ENCODE data around the gene NINL. TPM values are rescaled to one million over a fixed set of nuclear protein-coding genes. Genes with fewer than 3 reads are reported as not detected.

Gene NINL
- total and polyA plus RNA-seq, 2 of the 8 experiments (the other 6 are each of a cell fraction or from before 2014, with no cell fraction given), result 15.3 to 30.0 TPM

DNA sequence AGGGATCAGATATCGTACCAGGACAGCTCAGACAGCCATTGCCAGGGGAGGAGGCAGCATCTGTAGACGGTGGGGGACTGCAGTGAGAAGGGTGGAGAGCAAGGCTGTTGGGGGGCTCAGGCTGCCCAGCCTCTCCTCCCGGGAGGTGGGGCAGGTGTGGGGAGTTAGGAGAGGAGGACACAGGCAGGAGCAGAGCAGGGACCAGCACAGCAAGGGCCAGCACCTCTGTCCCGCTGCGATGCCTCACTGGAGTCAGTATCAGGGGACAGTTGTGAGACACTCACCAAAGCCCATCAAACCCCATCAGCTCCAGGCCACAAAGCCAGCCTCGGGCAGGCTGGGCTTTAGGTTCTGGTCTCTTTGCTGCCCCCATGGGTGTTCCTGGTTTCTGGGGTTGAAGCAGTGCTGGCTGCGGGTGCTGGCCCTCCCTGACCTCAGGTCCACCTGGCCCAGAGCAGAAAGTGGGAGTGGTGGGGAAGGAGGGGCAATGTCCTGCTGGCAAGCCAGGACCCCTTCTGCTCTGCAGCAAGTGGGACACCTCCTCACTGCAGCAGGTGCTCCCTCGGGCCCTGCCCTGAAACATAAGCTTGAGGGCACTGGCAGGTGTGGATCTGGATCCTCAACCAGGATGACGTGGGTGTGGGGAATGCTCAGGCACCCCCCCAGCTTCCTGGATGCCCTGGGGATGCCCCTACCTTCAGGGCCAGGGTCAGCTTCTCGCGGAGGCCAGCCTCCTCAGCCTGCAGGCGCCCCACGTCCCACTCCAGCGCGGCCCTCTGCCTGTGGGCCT lies 94.5 kb downstream of the NINL start (continued):
- no peak for TF ChIP-seq CTCF (IDR thresholded peaks at IDR 0.05; ENCODE audit: control extremely low read depth in 1 of 3, insufficient read depth in 1 of 3, low read depth in 1 of 3, low read length in 3 of 3)
- TF ChIP-seq HDAC2 (IDR thresholded peaks at IDR 0.05; ENCODE audit: borderline replicate concordance in 1 of 2, low read depth in 2 of 2, low read length in 2 of 2), result no peak
- no peak for TF ChIP-seq FOSL1 (IDR thresholded peaks at IDR 0.05; ENCODE audit: insufficient read depth, low read depth, low read length)
- no peak for TF ChIP-seq POU5F1 (IDR thresholded peaks at IDR 0.05; ENCODE audit: low read depth, low read length)
